ENCODE measurements around the gene HK3. TPM values are rescaled to one million over a fixed set of nuclear protein-coding genes. Genes with fewer than 3 reads are reported as not detected.

Gene HK3
- total RNA-seq, 1 donor from 2014 or later: 61.2 TPM

DNA sequence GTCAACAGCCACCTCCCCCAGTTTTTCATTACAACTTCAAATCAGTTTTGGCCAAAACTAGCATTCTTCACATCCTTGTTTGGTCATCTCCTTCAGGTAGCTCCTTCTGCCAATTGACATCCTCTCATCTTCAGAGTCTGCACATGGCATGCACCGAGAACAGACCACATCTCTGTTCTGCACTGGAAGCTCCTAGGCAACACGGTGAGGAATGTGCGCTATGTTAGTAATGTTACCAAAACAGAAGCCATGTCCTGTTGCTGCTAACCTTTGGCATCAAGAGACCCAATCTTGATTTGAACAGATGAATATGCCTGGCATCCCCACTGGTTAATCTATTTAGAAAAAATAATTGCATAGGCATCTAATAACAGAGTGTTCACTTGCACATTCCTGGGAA is 5.1 kb upstream of the HK3 start:
- no peak for ATAC-seq
- H3K36me3 ChIP-seq: peaks cover 73% of the 10 kb centered on the region
- TF ChIP-seq CTCF (IDR thresholded peaks at IDR 0.05): no peak
- no peak for DNase-seq
- H3K4me3 ChIP-seq: no peak overlapping the region
- H3K4me1 ChIP-seq: peaks cover 36% of the 10 kb centered on the region
- no peaks in the 10 kb centered on the region for H3K9me3 ChIP-seq
- intact Hi-C loops (cut with DNase I): no loop called here
- no peaks in the 10 kb centered on the region for H3K27me3 ChIP-seq (ENCODE audit: low read depth)
- H3K27ac ChIP-seq: no peak overlapping the region

DNA sequence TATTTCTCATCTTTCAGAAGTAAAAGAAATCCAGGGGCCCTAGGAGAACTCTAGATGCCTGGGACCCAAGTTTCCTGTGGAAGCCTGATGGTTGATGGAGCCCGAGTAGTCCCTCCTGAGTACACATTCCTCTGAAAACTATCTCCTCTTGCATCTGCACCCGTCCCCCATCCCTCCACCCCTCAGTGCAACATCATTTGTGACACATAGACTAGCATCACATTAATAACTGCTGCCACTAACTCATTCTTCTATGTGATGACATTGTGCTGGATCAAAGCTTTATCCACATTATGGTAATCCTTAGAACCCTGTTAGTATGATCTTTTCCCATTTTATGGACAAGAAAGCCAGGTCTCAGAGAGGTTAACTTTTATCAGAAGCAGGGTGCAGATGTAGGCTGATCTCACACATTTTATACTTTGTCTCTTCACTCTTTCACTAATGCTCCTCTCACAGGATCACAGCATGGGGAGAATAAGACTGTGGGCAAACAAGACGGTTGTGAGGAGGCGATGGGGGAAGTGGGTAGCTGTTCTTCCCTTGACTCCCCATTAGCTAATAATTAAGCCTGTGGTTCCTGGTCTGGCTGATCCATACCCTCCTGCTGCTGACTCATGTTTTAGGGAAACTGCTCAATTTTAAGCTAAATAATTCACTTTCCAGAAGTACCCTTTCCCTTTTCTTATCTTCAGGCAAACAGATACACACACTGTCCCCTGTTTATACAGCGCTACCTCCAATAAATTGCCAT is 3.9 kb upstream of the HK3 start:
- intact Hi-C loops (cut with DNase I): no loop called here
- peaks cover 38% of the 10 kb centered on the region for H3K4me1 ChIP-seq

GRCh38 chr5:176902102-176902814 is 3.1 kb upstream of the HK3 start:
- Histone ChIP-seq H3K27me3 (ENCODE audit: low read depth) (no peaks in the 10 kb centered on the region), H3K36me3 (peaks cover 52% of the 10 kb centered on the region), H3K4me1 (peaks cover 38% of the 10 kb centered on the region), H3K27ac (no peak overlapping the region), H3K9me3 (no peaks in the 10 kb centered on the region), H3K4me3 (no peak overlapping the region)
- ATAC-seq: no peak
- DNase-seq: no peak
- intact Hi-C loops (cut with DNase I): no loop called here
- TF ChIP-seq CTCF (IDR thresholded peaks at IDR 0.05): no peak

More for the DNA sequence above, 3.9 kb upstream of the HK3 start:
- ATAC-seq: peak in 1 of 2 donors; percentile 13
- H3K4me3 ChIP-seq: no peak overlapping the region
- DNase-seq: no peak
- H3K9me3 ChIP-seq: no peaks in the 10 kb centered on the region
- H3K36me3 ChIP-seq: peaks cover 61% of the 10 kb centered on the region
- TF ChIP-seq CTCF (IDR thresholded peaks at IDR 0.05): no peak
- no peaks in the 10 kb centered on the region for H3K27me3 ChIP-seq (ENCODE audit: low read depth)
- H3K27ac ChIP-seq: no peak overlapping the region

DNA sequence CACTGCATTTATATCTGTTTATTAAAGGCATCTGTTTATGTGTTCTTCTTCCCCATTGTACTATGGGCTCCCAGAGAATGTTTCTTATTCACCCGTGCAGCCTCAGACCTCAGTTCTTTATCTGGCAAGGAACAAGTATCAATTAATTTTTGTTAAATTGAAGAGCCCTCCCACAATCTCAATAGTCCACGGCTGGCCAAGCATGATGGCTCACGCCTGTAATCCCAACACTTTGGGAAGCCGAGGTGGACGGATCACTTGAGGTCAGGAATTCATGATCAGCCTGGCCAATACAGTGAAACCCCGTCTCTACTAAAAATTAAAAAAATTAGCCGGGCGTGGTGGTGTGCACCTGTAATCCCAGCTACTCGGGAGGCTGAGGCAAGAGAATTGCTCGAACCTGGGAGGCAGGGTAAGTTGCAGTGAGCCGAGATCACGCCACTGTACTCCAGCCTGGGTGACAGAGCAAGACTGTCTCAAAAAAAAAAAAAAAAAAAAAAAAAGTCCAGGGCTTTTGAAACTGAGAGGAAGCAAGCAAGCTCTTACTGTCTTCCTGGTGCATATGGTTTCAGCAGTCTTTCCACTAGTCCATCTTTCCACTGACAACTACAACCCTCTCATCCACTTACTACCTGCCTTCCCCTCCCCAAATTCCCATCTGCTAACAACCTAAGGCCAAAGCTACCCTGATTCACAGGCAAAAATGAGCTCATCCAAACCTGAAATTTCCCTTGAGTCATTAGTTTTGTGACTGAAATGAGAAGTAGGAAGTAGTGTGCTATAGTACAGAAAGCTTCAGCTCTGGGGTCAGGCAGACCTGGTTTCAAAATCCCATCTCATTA is 2.3 kb upstream of the HK3 start:
- H3K27ac ChIP-seq: no peak overlapping the region
- H3K4me1 ChIP-seq: peaks cover 42% of the 10 kb centered on the region
- ATAC-seq: peak in 1 of 2 donors; percentile 39

More for the DNA sequence above, 2.3 kb upstream of the HK3 start:
- Histone ChIP-seq H3K27me3 (ENCODE audit: low read depth) (no peaks in the 10 kb centered on the region), H3K4me3 (no peak overlapping the region), H3K9me3 (no peaks in the 10 kb centered on the region), H3K36me3 (peaks cover 45% of the 10 kb centered on the region)
- DNase-seq: no peak
- intact Hi-C loops (cut with DNase I): no loop called here
- TF ChIP-seq CTCF (IDR thresholded peaks at IDR 0.05): no peak
